RWPE2 (cell line): Measurements from ENCODE around the gene SCG2.
"Not testable (repeated sequence)": the region's sequence is repeated elsewhere in the genome, so short reads cannot be mapped to it uniquely, and the experiment has no call there.

Source experiments
- ATAC-seq: fragments of 200-7000 bp; cut with Tn5 transposase; 3 replicates; pipeline ENCODE4 v1.9.1; 2021; ENCODE audit warnings: low read depth
- DNase-seq: peaks from one replicate; pipeline ENCODE4 v3.0.0-alpha.2; 2020; ENCODE audit warnings: low spot score
- H3K27ac ChIP-seq: fragments of 450-650 bp; 2 replicates; pipeline ENCODE4 v1.5.1; 2017; ENCODE audit warnings: mild to moderate bottlenecking; ENCODE audit not compliant: poor library complexity, severe bottlenecking
- H3K27me3 ChIP-seq: fragments of 250-450 bp; sonication (Bioruptor Pico); 2 replicates; pipeline ENCODE4 v1.5.1; 2021; ENCODE audit warnings: mild to moderate bottlenecking, moderate library complexity; ENCODE audit not compliant: insufficient read depth, poor library complexity, severe bottlenecking
- H3K36me3 ChIP-seq: fragments of 250-450 bp; sonication (Bioruptor Pico); 2 replicates; pipeline ENCODE4 v1.5.1; 2020; ENCODE audit warnings: low read depth, mild to moderate bottlenecking, moderate library complexity
- H3K4me1 ChIP-seq: fragments of 250-450 bp; sonication (Bioruptor Pico); 2 replicates; pipeline ENCODE4 v1.5.1; 2021; ENCODE audit warnings: mild to moderate bottlenecking, moderate library complexity; ENCODE audit not compliant: insufficient read depth, poor library complexity, severe bottlenecking
- H3K4me3 ChIP-seq: fragments of 250-450 bp; sonication (Bioruptor Pico); 2 replicates; pipeline ENCODE4 v1.5.1; 2021; ENCODE audit warnings: mild to moderate bottlenecking, moderate library complexity; ENCODE audit not compliant: severe bottlenecking
- H3K9me3 ChIP-seq: fragments of 250-450 bp; sonication (Bioruptor Pico); 2 replicates; pipeline ENCODE4 v1.5.1; 2021; ENCODE audit warnings: mild to moderate bottlenecking, moderate library complexity; ENCODE audit not compliant: severe bottlenecking
- CTCF ChIP-seq: fragments of 450-650 bp; IDR thresholded peaks from one replicate; pipeline ENCODE4 v1.5.1; 2017; ENCODE audit warnings: mild to moderate bottlenecking, moderate library complexity; ENCODE audit not compliant: poor library complexity, severe bottlenecking

The SCG2 gene

GRCh38 chr2:223598994-223599639 is 3.0 kb downstream of the SCG2 start:
- H3K4me3 ChIP-seq = no peak overlapping the region
- H3K27ac ChIP-seq = peak overlapping the region; percentile 70
- DNase-seq (no peak), ATAC-seq (peak; percentile 50; the same call in 2 of the 3 replicates)
- H3K4me1 ChIP-seq = peaks cover 13% of the 10 kb centered on the region
- no peaks in the 10 kb centered on the region for H3K27me3 ChIP-seq
- TF ChIP-seq CTCF = no peak
- no peaks in the 10 kb centered on the region for H3K36me3 ChIP-seq
- H3K9me3 ChIP-seq = no peaks in the 10 kb centered on the region

- peaks cover 13% of the 10 kb centered on the region for H3K4me1 ChIP-seq
- ATAC-seq (peak; percentile 42; the same call in 1 of the 3 replicates), DNase-seq (no peak)
- no peak for TF ChIP-seq CTCF
- no peaks in the 10 kb centered on the region for H3K9me3 ChIP-seq
- H3K27me3 ChIP-seq = no peaks in the 10 kb centered on the region
- no peak overlapping the region for H3K4me3 ChIP-seq
- peak overlapping the region; percentile 8 for H3K27ac ChIP-seq
- no peaks in the 10 kb centered on the region for H3K36me3 ChIP-seq
Observed at GRCh38 chr2:223597076-223597475, 5.1 kb downstream of the SCG2 start.

GRCh38 chr2:223596208-223596607 is 6.0 kb downstream of the SCG2 start:
- peaks cover 13% of the 10 kb centered on the region for H3K4me1 ChIP-seq
- no peak overlapping the region for H3K27ac ChIP-seq
- no peaks in the 10 kb centered on the region for H3K36me3 ChIP-seq
- TF ChIP-seq CTCF = no peak
- no peaks in the 10 kb centered on the region for H3K9me3 ChIP-seq
- H3K27me3 ChIP-seq = no peaks in the 10 kb centered on the region
- ATAC-seq (no peak), DNase-seq (no peak)
- no peak overlapping the region for H3K4me3 ChIP-seq

GRCh38 chr2:223594831-223595230 is 7.3 kb downstream of the SCG2 start:
- Histone ChIP-seq H3K4me3 (no peak overlapping the region), H3K4me1 (peaks cover 12% of the 10 kb centered on the region), H3K36me3 (no peaks in the 10 kb centered on the region), H3K27ac (no peak overlapping the region), H3K9me3 (no peaks in the 10 kb centered on the region), H3K27me3 (no peaks in the 10 kb centered on the region)
- ATAC-seq (no peak), DNase-seq (no peak)
- TF ChIP-seq CTCF = no peak

- no peak for TF ChIP-seq CTCF
- peaks cover 6% of the 10 kb centered on the region for H3K4me1 ChIP-seq
- no peak overlapping the region for H3K4me3 ChIP-seq
- ATAC-seq = no peak
- no peak overlapping the region for H3K27ac ChIP-seq
- DNase-seq = no peak
- H3K9me3 ChIP-seq = no peaks in the 10 kb centered on the region
- no peaks in the 10 kb centered on the region for H3K36me3 ChIP-seq
- H3K27me3 ChIP-seq = no peaks in the 10 kb centered on the region
Observed at GRCh38 chr2:223594259-223594658, 7.9 kb downstream of the SCG2 start.

- not testable (repeated sequence) for H3K36me3 ChIP-seq, H3K27me3 ChIP-seq, DNase-seq, ATAC-seq, H3K9me3 ChIP-seq, H3K27ac ChIP-seq, H3K4me3 ChIP-seq, H3K4me1 ChIP-seq
Observed at GRCh38 chr2:223592689-223593088, 9.5 kb downstream of the SCG2 start.
